ENCODE data around the gene PRKCD.

The PRKCD gene

GRCh38 chr3:53230789-53231188, 69.8 kb downstream of the PRKCD start:
- H3K4me3 ChIP-seq (ENCODE audit: low read depth, low read length) = no peak overlapping the region

- no peak overlapping the region for H3K4me3 ChIP-seq (ENCODE audit: low read depth, low read length)
These were observed 70.8 kb downstream of the PRKCD start for GRCh38 chr3:53231532-53232511.

- no peak overlapping the region for H3K4me3 ChIP-seq (ENCODE audit: low read depth, low read length)
These were observed 71.8 kb downstream of the PRKCD start for GRCh38 chr3:53232641-53233377.

DNA sequence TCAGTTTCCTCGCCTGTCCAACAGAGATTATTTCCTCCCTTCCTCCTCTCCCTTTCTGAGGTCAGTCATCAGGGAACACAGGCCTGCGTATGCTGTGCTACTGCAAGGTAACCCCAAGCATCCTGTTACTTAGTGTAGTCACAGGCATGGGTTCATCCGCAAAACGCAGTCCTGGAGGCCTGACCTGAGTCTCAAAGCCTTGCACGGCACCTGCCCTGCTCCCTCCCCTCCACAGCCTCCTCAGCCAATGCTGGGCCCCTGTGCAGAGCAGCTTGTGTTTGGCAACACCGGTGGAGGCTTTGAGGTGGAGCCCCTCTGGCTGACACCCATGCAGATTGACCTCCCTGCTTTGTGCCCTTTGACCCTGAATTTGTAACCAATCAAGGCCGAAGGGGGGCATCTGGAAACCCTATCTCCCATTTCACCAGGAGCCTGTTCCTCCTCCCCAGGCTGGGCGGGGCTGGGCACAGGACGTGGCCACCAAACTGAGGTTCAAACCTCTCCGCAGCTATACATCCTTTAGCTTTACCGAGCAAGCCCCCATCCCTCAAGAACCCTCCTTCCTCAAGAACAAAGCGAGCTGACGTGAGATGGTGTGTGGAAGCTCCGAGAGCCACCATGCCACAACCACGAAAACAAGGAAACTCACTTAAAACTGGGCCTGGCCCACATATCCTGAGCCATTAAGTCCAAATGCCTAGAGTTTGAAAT, 73.3 kb downstream of the PRKCD start:
- no peak overlapping the region for H3K4me3 ChIP-seq (ENCODE audit: low read depth, low read length)

- H3K4me3 ChIP-seq (ENCODE audit: low read depth, low read length) = no peak overlapping the region
These were observed 73.8 kb downstream of the PRKCD start for GRCh38 chr3:53234841-53235232.

DNA sequence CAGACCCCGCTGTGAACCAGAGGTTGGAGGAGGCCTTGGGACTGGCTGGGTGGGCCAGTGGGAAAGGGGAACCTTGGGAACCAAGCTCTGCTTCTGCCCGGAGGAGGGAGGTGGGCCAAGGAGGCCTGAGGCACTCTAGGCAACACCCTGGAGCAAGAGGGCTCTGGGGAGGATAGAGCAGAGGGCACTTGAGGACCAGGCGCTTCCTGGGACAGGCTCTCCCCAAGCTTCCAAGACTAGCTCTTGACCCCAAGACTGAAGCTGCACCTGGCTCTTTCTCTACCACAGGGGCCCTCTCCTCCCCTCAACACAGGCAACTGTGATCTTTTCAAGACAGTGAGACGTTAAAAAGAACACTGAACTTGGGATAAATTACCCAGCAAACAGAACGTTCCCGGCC, 74.5 kb downstream of the PRKCD start:
- no peak overlapping the region for H3K4me3 ChIP-seq (ENCODE audit: low read depth, low read length)

- no peak overlapping the region for H3K4me3 ChIP-seq (ENCODE audit: low read depth, low read length)
These were observed 75.3 kb downstream of the PRKCD start for GRCh38 chr3:53236112-53236841.

DNA sequence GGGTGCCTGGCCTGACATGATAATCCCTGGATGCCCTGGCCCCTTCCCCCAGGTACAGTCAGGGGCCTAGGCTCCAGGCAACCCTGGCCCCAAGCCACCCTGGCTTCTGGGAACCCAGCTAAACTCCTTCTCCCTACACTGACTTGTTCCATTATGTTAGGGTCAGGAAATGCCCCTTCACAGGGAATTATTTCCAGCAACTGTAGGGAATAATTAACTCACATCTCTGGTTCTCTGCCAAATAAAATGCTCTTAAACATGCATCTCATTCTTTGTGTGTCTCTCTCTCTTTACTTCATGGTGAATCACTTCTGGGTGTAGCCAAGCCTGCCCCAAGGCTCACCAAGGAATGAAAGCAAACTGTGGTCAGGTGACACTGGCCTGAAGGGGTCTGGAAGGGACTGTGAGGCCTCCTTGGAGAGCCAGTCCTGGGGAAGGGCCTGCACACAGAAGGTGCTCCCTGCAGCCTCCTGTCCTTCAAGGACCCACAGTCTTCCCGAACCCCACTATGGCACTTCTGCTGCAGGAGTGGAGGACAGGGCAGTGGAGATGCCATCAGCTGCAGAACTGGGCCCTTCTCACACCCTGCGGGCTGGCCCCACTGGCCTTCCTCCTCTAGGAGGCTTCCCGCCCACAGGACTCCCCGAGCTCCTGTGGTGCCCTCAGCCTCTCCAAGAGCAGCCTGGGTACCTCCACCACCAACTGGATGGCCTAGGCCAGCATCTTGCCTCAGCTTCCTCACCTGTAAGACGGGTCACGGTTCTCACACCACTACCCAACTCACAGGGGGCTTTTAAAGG, 77.2 kb downstream of the PRKCD start:
- H3K4me3 ChIP-seq (ENCODE audit: low read depth, low read length) = no peak overlapping the region

- no peak overlapping the region for H3K4me3 ChIP-seq (ENCODE audit: low read depth, low read length)
These were observed 77.9 kb downstream of the PRKCD start for GRCh38 chr3:53238886-53239285.

DNA sequence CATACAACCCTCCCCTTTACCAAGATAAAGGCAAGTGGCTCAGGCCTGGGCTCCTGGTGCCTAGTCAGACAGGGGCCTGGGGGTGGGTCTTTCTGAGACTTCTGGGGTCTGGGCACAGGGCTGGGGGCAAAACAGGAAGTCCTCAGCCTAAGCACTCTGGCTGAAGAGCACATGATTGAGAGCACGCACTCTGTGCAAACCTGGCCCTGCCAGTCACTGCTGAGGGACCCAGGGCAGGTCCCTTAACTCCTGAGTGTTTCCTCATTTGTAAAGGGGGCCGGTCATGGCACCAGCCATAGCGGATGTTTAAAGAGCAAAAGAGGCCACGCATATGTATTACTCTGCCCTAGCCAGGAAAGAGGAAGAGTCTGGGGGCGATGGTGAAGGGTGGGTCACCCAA, 78.8 kb downstream of the PRKCD start:
- no peak overlapping the region for H3K4me3 ChIP-seq (ENCODE audit: low read depth, low read length)

DNA sequence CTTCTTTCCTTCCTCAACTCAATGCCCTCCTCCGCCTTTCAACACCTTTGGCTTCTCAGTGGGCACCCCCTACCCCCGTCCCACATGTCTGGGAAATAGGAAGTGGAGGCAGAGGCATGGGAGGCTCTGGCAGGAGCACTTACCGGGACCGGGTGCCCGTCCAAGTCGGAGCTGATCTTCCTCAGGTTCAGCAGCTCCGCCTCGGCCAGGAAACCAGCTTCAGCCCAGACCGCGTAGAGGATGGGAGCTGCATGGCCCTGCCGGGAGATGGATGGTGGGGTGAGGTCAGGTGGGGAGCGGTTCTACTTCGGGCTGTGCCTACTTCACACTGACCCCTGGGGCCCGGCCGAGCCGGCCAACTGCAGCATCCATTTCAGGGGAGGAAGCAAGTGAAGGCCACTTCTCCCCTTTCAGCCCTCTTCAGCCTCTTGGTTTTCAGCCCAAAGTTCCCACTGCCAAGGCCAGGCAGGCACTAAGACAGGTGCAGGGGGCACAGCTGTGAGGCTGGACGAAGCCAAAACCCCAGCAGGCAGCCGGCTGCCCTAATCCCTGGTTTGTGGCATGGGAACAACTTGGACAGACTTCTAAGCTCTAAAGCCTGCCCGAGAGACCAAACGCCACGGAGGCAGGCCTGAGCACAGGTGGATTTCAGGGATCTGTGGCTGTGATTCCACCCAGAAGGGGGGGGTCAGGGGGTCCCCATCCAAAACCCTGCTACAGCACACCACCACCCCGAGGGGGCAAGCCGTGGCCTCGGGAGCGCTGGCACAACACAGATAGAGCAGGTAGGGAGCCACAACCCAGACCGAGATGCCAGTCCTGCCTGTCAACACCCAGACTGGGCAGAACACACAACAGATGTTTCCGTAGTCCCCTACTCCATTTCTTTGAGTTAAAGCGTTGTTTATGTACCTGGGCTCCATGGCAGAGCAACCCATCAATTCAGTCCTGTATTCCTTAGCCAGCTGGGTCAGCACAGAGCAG, 80.3 kb downstream of the PRKCD start:
- H3K4me3 ChIP-seq (ENCODE audit: low read depth, low read length) = no peak overlapping the region

- no peak overlapping the region for H3K4me3 ChIP-seq (ENCODE audit: low read depth, low read length)
These were observed 81.1 kb downstream of the PRKCD start for GRCh38 chr3:53242155-53242554.
